Gastroesophageal sphincter (tissue), 3 donors: ENCODE measurements around the gene SH2D3A.

Experiments used
- EP300 ChIP-seq: sonication (generic); formaldehyde crosslinking; IDR thresholded peaks from one replicate; pipeline ENCODE4 v1.6.1; 2017; ENCODE audit warnings: antibody characterized with exemption, mild to moderate bottlenecking
- POLR2A ChIP-seq, 2 donors: fragments of 450-650 bp; IDR thresholded peaks; one replicate each; pipeline ENCODE4 v1.6.1; 2017; ENCODE audit warnings: antibody characterized with exemption in 2 of 2, mild to moderate bottlenecking in 2 of 2, moderate library complexity in 1 of 2
- POLR2AphosphoS5 ChIP-seq: sonication (generic); formaldehyde crosslinking; IDR thresholded peaks from one replicate; pipeline ENCODE4 v1.6.1; 2017; ENCODE audit warnings: antibody characterized with exemption
- TF ChIP-seq, protein P1 (sequence below), 4 experiments: fragments of 200-600 bp in 2 of 4; fragments of 450-650 bp in 2 of 4; sonication (generic) in 1 of 4; IDR thresholded peaks; one replicate each; pipeline ENCODE4 v1.5.1; 2017 to 2019; ENCODE audit warnings: antibody characterized with exemption in 4 of 4, mild to moderate bottlenecking in 2 of 4, moderate library complexity in 2 of 4

DNA sequence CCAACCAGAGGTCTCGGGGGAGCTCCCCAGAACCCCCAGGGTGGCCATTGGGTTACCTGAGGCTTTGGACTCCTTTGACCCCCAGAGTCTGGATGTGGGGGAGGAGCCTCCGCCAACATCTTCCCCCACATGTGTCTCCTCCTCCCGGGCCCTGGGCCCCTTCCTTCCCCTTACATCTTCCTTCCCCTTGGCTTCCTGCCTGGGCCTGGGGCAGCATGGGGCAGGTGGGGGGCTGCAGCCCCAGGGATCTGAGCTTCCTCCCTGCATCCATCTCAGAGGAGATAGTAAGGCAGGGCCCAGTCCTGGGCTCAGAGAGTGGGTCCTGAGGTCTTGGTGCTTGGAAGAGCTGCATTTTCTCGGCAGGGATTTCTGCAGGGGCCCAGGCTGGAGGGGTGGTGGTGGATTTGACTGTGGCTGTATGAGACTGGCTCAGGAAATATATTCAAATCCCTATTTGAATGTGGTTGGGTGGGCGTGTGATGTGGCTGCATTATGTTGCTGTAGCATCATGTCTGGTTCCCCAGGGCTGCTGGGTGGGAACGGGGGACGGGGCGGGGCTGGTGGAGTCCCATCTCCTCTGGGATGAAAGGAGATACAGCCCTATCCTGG is 6.2 kb upstream of the SH2D3A start:
- TF ChIP-seq POLR2A (IDR thresholded peaks at IDR 0.05) (no peak), POLR2AphosphoS5 (no peak), EP300 (no peak)
- TF ChIP-seq, protein P1, sequence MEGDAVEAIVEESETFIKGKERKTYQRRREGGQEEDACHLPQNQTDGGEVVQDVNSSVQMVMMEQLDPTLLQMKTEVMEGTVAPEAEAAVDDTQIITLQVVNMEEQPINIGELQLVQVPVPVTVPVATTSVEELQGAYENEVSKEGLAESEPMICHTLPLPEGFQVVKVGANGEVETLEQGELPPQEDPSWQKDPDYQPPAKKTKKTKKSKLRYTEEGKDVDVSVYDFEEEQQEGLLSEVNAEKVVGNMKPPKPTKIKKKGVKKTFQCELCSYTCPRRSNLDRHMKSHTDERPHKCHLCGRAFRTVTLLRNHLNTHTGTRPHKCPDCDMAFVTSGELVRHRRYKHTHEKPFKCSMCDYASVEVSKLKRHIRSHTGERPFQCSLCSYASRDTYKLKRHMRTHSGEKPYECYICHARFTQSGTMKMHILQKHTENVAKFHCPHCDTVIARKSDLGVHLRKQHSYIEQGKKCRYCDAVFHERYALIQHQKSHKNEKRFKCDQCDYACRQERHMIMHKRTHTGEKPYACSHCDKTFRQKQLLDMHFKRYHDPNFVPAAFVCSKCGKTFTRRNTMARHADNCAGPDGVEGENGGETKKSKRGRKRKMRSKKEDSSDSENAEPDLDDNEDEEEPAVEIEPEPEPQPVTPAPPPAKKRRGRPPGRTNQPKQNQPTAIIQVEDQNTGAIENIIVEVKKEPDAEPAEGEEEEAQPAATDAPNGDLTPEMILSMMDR (IDR thresholded peaks at IDR 0.05) = no peak
